Measurements from ENCODE around the gene CHD9NB. TPM values are rescaled to one million over a fixed set of nuclear protein-coding genes. Genes with fewer than 3 reads are reported as not detected.
"Not testable (repeated sequence)": the region's sequence is repeated elsewhere in the genome, so short reads cannot be mapped to it uniquely, and the experiment has no call there.

Gene CHD9NB
- total RNA-seq, 6 donors from 2014 or later: 1.0 to 55.0 (median 12.4) TPM

- WGBS, 2 donors: 74 to 87% methylated on average over 4 to 6 of the region's 6 CpGs
Measured at GRCh38 chr16:53078765-53079485, 26.2 kb upstream of the CHD9NB start.

GRCh38 chr16:53078247-53078646 is 25.6 kb upstream of the CHD9NB start:
- DNase-seq: no peak
- peaks cover 14 to 35% (median 32%) of the 10 kb centered on the region in 4 donors for H3K4me1 ChIP-seq
- no peak overlapping the region for H3K4me3 ChIP-seq
- no peak for ATAC-seq (ENCODE audit: low FRiP score in 2 of 2)
- WGBS, 2 donors: 67 to 84% methylated on average over 2 of the region's 2 CpGs
- no peak overlapping the region for H3K27ac ChIP-seq
- no peaks in the 10 kb centered on the region for H3K27me3 ChIP-seq
- no peaks in the 10 kb centered on the region for H3K36me3 ChIP-seq
- no peaks in the 10 kb centered on the region for H3K9me3 ChIP-seq
- TF ChIP-seq POLR2A (IDR thresholded peaks at IDR 0.05): no peak
- no peak for TF ChIP-seq EP300 (IDR thresholded peaks at IDR 0.05)
- no peak for TF ChIP-seq CTCF (IDR thresholded peaks at IDR 0.05)
- TF ChIP-seq POLR2AphosphoS5 (IDR thresholded peaks at IDR 0.05): no peak

More at GRCh38 chr16:53078765-53079485, 26.2 kb upstream of the CHD9NB start:
- Histone ChIP-seq H3K9me3 (no peaks in the 10 kb centered on the region), H3K27me3 (no peaks in the 10 kb centered on the region), H3K4me3 (no peak overlapping the region), H3K27ac (peak overlapping the region in 1 of 4 donors; percentile 49), H3K36me3 (no peaks in the 10 kb centered on the region), H3K4me1 (peaks cover 14 to 38% (median 36%) of the 10 kb centered on the region in 4 donors)
- TF ChIP-seq CTCF (IDR thresholded peaks at IDR 0.05): no peak
- TF ChIP-seq POLR2A (IDR thresholded peaks at IDR 0.05): no peak
- no peak for TF ChIP-seq POLR2AphosphoS5 (IDR thresholded peaks at IDR 0.05)
- TF ChIP-seq EP300 (IDR thresholded peaks at IDR 0.05): no peak
- ATAC-seq (ENCODE audit: low FRiP score in 2 of 2) (no peak), DNase-seq (no peak)

- peaks cover 29 to 38% (median 32%) of the 10 kb centered on the region in 4 donors for H3K4me1 ChIP-seq
- not testable (repeated sequence) for H3K27ac ChIP-seq; DNase-seq; H3K36me3 ChIP-seq; H3K4me3 ChIP-seq; ATAC-seq (ENCODE audit: low FRiP score in 2 of 2); H3K9me3 ChIP-seq; H3K27me3 ChIP-seq
- WGBS, 2 donors: 85 to 89% methylated on average over 7 of the region's 7 CpGs
Measured at GRCh38 chr16:53075461-53075860, 22.8 kb upstream of the CHD9NB start.

- not testable (repeated sequence) for ATAC-seq (ENCODE audit: low FRiP score in 2 of 2); H3K27ac ChIP-seq; H3K36me3 ChIP-seq; H3K27me3 ChIP-seq; H3K4me3 ChIP-seq; H3K9me3 ChIP-seq; DNase-seq
- WGBS, 2 donors: 80 to 88% methylated on average over 3 of the region's 3 CpGs
- peaks cover 24 to 30% (median 26%) of the 10 kb centered on the region in 4 donors for H3K4me1 ChIP-seq
Measured at GRCh38 chr16:53074296-53074695, 21.6 kb upstream of the CHD9NB start.

- H3K27ac ChIP-seq: peak overlapping the region in 2 of 4 donors; percentile 7 to 69
- DNase-seq (no peak), ATAC-seq (ENCODE audit: low FRiP score in 2 of 2) (no peak)
- no peak overlapping the region for H3K4me3 ChIP-seq
- TF ChIP-seq CTCF (IDR thresholded peaks at IDR 0.05) (no peak), EP300 (IDR thresholded peaks at IDR 0.05) (no peak), POLR2A (IDR thresholded peaks at IDR 0.05) (no peak), POLR2AphosphoS5 (IDR thresholded peaks at IDR 0.05) (no peak)
- H3K4me1 ChIP-seq: peaks cover 18 to 41% (median 32%) of the 10 kb centered on the region in 4 donors
- 80% methylated on average over 6 of the region's 6 CpGs for WGBS, 2 donors
- no peaks in the 10 kb centered on the region for H3K36me3 ChIP-seq
- H3K27me3 ChIP-seq: no peaks in the 10 kb centered on the region
- H3K9me3 ChIP-seq: no peaks in the 10 kb centered on the region
Measured at GRCh38 chr16:53073022-53073421, 20.3 kb upstream of the CHD9NB start.
